Natural killer cell treated with Interleukin-12 subunit alpha and Interleukin-12 subunit beta and Interleukin-15 and Interleukin-18, amount 100 ng/mL, for 72 hours (primary cell): ENCODE results near the gene ALCAM. TPM values are rescaled to one million over a fixed set of nuclear protein-coding genes. Genes with fewer than 3 reads are reported as not detected.
A peak's percentile ranks its signal among the peaks of the same experiment; 100 is the strongest.

Source experiments
- ATAC-seq, 2 donors: fragments of 150-1000 bp; cut with Tn5 transposase in 1 of 2; sonication (Bioruptor Pico), chemical (Tn5 transposase) in 1 of 2; 2 replicates each; pipeline ENCODE4 v1.10.0; 2021
- DNase-seq: peaks from one replicate; pipeline ENCODE4 v3.0.0; 2022; ENCODE audit warnings: low spot score
- H3K27ac Mint-ChIP-seq, 2 donors: 1 replicate in 1 of 2; 2 replicates in 1 of 2; pipeline ENCODE4 v1.8.0; 2022; ENCODE audit warnings: mixed read lengths in 2 of 2, mild to moderate bottlenecking in 1 of 2, moderate library complexity in 1 of 2
- H3K27me3 Mint-ChIP-seq, 2 donors: 1 replicate in 1 of 2; 2 replicates in 1 of 2; pipeline ENCODE4 v1.8.0; 2022; ENCODE audit warnings: mixed read lengths in 2 of 2
- H3K36me3 Mint-ChIP-seq: one replicate; pipeline ENCODE4 v1.8.0; 2022; ENCODE audit warnings: mixed read lengths
- H3K4me1 Mint-ChIP-seq, 2 donors: 1 replicate in 1 of 2; 2 replicates in 1 of 2; pipeline ENCODE4 v1.8.0; 2022; ENCODE audit warnings: low read depth in 2 of 2, mixed read lengths in 2 of 2, mild to moderate bottlenecking in 1 of 2
- H3K4me3 Mint-ChIP-seq: one replicate; pipeline ENCODE4 v1.8.0; 2022; ENCODE audit warnings: mixed read lengths
- H3K9me3 Mint-ChIP-seq: 2 replicates; pipeline ENCODE4 v1.8.0; 2022; ENCODE audit warnings: mixed read lengths
- total RNA-seq, 2 donors: library from RNA; stranded (reverse); gene quantifications; one replicate each; pipeline ENCODE4 v1.2.3, GENCODE V29; 2022

ALCAM gene
- total RNA-seq, 2 donors from 2014 or later, result 8.0 to 9.0 TPM

- Mint-ChIP-seq H3K9me3 (no peaks in the 10 kb centered on the region), H3K27me3 (peaks cover 24 to 34% of the 10 kb centered on the region in 2 donors), H3K27ac (no peak overlapping the region), H3K36me3 (no peaks in the 10 kb centered on the region), H3K4me1 (peaks cover 39% of the 10 kb centered on the region in 2 donors), H3K4me3 (peak overlapping the region; percentile 40)
- DNase-seq (no peak), ATAC-seq (no peak)
Measured at GRCh38 chr3:105365081-105365390, 1.7 kb upstream of the ALCAM start.

GRCh38 chr3:105365391-105366325 lies 1.1 kb upstream of the ALCAM start:
- DNase-seq, result no peak
- no peaks in the 10 kb centered on the region for H3K36me3 Mint-ChIP-seq
- H3K4me1 Mint-ChIP-seq, result peaks cover 39 to 40% of the 10 kb centered on the region in 2 donors
- peaks cover 24 to 34% of the 10 kb centered on the region in 2 donors for H3K27me3 Mint-ChIP-seq
- ATAC-seq, result no peak
- H3K9me3 Mint-ChIP-seq, result no peaks in the 10 kb centered on the region
- peak overlapping the region in 1 of 2 donors; percentile 99 for H3K27ac Mint-ChIP-seq
- peak overlapping the region; percentile 96 for H3K4me3 Mint-ChIP-seq

DNA sequence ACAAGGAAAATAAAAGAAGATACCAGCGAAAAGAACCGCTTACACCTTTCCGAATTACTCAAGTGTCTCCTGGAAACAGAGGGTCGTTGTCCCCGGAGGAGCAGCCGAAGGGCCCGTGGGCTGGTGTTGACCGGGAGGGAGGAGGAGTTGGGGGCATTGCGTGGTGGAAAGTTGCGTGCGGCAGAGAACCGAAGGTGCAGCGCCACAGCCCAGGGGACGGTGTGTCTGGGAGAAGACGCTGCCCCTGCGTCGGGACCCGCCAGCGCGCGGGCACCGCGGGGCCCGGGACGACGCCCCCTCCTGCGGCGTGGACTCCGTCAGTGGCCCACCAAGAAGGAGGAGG lies 325 bp downstream of the ALCAM start:
- DNase-seq (no peak), ATAC-seq (peak in 1 of 2 donors; percentile 8)
- no peaks in the 10 kb centered on the region for H3K9me3 Mint-ChIP-seq
- no peaks in the 10 kb centered on the region for H3K36me3 Mint-ChIP-seq
- peaks cover 23 to 28% of the 10 kb centered on the region in 2 donors for H3K27me3 Mint-ChIP-seq
- peak overlapping the region; percentile 96 for H3K4me3 Mint-ChIP-seq
- peaks cover 39 to 40% of the 10 kb centered on the region in 2 donors for H3K4me1 Mint-ChIP-seq
- H3K27ac Mint-ChIP-seq, result peak overlapping the region; percentile 43 to 99

DNA sequence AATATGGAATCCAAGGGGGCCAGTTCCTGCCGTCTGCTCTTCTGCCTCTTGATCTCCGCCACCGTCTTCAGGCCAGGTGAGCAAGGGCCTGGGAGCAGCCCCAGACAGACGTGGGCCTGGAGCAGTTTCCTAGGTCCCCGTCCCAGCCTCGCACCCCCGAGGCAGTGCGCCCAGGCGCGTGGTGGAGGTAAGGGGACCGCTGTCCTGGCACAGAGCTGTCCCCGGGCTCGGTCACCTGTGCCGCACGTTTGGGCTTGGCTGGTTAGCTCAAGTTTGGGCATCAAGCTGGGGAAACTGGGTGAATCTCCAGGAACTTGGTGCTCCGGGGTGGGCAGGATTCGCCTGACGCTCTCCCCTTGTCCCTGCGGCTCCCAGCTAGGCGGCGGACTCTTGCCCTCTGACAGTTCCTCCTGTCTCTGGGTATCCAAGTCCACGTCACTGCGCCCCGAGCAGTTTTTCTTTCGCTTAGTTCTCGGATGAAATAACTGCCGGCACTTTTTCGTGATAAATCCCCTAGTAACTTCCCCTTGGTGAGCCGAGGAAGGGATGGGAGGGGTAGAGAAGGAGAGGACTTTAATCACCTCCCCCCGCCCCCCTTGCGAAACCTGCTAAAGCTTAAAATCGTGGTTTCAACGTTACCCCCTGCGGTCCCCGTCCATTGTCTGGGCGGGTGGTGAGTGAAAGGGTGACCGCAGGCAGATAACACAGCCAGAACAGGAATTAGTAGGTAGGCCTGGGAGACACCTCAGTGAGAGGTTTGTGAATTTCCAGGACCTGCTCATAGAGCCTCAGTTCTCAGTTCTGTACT lies 901 bp downstream of the ALCAM start:
- Mint-ChIP-seq H3K9me3 (no peaks in the 10 kb centered on the region), H3K27ac (peak overlapping the region; percentile 80 to 99), H3K4me1 (peaks cover 39 to 40% of the 10 kb centered on the region in 2 donors), H3K4me3 (peak overlapping the region; percentile 96), H3K27me3 (peaks cover 23 to 28% of the 10 kb centered on the region in 2 donors), H3K36me3 (no peaks in the 10 kb centered on the region)
- DNase-seq (peak; percentile 85), ATAC-seq (peak; percentile 54 to 78)

DNA sequence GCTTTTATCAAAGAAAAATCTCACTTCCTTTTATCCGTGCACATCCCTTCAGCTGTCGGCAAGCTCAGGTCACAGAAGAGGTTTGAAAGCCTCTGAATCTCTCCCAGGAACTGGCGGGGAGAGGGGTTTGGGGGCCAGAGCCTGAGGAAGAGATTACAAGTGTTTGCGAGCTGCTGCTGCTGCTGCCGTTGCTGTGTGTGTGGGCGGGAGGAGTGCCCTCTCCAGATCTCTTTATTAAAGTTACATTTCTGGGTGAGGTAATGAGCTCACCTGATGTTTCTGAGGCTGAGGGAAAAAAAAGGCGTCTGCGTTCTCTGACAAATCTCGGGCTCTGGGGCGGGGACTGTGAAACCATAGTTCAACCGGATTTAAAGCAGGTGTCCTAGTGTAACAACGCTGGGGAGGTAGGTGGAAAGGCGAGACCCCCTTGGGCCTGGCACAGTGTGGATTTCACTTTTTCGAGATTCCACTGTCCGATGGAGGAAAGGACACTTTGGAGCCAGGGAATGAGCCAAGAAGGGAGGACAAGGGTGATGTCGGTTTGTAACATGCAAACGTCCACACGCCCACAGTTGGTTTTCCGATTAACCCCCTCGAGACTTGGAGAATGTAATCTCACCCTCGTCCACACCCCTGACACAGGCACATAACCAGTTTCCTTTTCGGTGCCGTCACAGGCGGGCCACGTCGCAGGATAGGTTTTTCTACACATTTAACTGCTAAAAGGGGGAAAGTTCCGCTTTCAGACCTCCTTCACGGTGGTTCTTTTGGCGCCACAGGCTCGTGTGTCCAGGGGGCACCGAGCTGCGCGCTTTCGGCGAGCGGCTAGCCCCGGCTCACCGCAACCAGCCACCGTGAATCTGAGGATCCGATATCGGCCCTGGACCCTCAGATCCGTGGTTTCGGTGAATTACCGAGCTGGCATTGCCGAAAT lies 2.1 kb downstream of the ALCAM start:
- H3K36me3 Mint-ChIP-seq, result no peaks in the 10 kb centered on the region
- H3K4me3 Mint-ChIP-seq, result peak overlapping the region; percentile 96
- no peaks in the 10 kb centered on the region for H3K9me3 Mint-ChIP-seq
- H3K27me3 Mint-ChIP-seq, result peaks cover 20 to 22% of the 10 kb centered on the region in 2 donors
- DNase-seq, result peak; percentile 70
- H3K4me1 Mint-ChIP-seq, result peaks cover 39 to 40% of the 10 kb centered on the region in 2 donors
- peak overlapping the region; percentile 80 to 99 for H3K27ac Mint-ChIP-seq
- peak; percentile 24 to 39 for ATAC-seq

GRCh38 chr3:105369500-105370371 lies 3.0 kb downstream of the ALCAM start:
- H3K27me3 Mint-ChIP-seq, result peaks cover 13 to 19% of the 10 kb centered on the region in 2 donors
- peak overlapping the region; percentile 80 to 99 for H3K27ac Mint-ChIP-seq
- DNase-seq, result peak; percentile 63
- no peaks in the 10 kb centered on the region for H3K9me3 Mint-ChIP-seq
- H3K36me3 Mint-ChIP-seq, result no peaks in the 10 kb centered on the region
- H3K4me1 Mint-ChIP-seq, result peaks cover 38 to 40% of the 10 kb centered on the region in 2 donors
- peak in 1 of 2 donors; percentile 15 for ATAC-seq
- peak overlapping the region; percentile 96 for H3K4me3 Mint-ChIP-seq

DNA sequence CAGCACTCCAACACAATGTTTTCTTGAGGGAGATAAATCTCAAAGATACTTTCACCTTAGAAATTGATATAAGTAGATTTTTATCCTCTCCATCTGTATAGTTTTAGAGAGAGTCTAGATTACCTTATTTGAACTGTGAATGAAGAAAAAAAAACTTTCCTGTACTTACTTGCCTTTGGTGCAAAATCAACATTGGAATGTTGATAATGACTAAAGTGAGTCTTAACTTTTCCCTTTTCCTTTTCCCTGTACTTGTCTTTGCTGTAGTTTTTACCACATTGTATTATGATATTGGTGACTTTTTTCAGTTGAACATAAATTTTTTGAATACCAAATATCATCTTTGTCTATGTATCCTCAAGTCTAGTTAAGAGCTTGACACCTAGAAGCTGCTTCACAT lies 6.7 kb downstream of the ALCAM start:
- Mint-ChIP-seq H3K4me1 (peaks cover 17 to 18% of the 10 kb centered on the region in 2 donors), H3K36me3 (no peaks in the 10 kb centered on the region), H3K27ac (no peak overlapping the region), H3K27me3 (peaks cover 0 to 5% of the 10 kb centered on the region in 2 donors), H3K9me3 (no peaks in the 10 kb centered on the region), H3K4me3 (no peak overlapping the region)
- DNase-seq (no peak), ATAC-seq (no peak)

- Mint-ChIP-seq H3K4me3 (no peak overlapping the region), H3K27ac (no peak overlapping the region), H3K36me3 (no peaks in the 10 kb centered on the region), H3K27me3 (peaks cover 0 to 3% of the 10 kb centered on the region in 2 donors), H3K9me3 (no peaks in the 10 kb centered on the region), H3K4me1 (peaks cover 0 to 3% of the 10 kb centered on the region in 2 donors)
- DNase-seq, result no peak
- ATAC-seq, result no peak
Measured at GRCh38 chr3:105375750-105376511, 9.2 kb downstream of the ALCAM start.

DNA sequence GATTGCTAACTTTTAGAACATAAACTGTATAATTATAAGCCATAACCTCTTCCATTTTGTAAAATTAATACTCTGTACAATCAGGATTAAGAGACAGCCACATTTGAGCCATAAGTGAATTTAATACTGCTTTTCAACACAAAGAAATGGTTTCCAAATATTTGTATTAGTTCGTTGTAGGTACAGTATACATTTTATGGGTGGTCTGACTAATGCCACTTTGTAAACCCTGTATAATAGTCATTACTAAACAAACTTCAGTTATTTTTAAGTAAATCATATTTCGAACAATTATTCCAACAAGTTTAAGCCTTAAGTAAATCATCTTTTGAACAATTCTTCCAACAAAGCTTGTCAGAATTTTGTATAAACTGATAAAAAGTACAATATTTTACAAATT lies 11.0 kb downstream of the ALCAM start:
- no peaks in the 10 kb centered on the region for H3K36me3 Mint-ChIP-seq
- H3K27ac Mint-ChIP-seq, result no peak overlapping the region
- H3K9me3 Mint-ChIP-seq, result no peaks in the 10 kb centered on the region
- H3K4me3 Mint-ChIP-seq, result no peak overlapping the region
- peaks cover 0 to 3% of the 10 kb centered on the region in 2 donors for H3K4me1 Mint-ChIP-seq
- H3K27me3 Mint-ChIP-seq, result no peaks in the 10 kb centered on the region
- ATAC-seq, result no peak
- DNase-seq, result no peak

GRCh38 chr3:105385179-105385578 lies 18.5 kb downstream of the ALCAM start:
- H3K27ac Mint-ChIP-seq, result no peak overlapping the region

DNA sequence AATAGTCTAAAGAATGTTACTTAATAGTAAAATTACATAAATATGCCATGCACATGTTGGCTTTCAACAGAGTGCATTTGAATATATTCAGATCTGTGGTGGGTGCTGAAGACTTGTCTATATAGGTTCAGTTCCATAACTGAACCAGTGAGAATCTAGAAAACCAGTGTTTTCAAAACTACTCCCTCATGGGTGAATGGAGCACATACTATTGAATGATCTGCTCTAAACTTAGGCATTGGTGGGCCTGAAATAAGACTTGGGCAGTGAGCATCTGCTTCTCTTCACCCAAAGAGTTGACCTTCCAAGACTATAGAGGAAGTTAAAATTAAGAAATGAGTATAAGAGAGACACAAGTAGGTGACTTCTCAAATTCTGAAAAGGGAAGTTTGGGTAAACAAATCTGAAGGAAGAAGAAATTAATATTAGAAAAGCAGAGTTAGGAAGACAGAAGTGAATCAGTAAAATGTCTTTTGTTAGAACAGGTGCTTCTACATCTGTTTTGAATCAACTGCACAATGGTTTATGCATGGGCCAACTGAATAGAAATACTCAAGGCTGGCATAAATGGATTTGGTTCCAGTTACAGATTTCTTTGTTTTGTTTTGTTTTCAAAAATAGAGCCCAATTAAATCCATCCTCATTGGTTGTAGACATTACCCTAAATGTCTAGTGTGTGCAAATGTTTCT lies 19.3 kb downstream of the ALCAM start:
- Mint-ChIP-seq H3K27ac (no peak overlapping the region), H3K4me3 (no peak overlapping the region), H3K36me3 (peaks cover 6% of the 10 kb centered on the region), H3K27me3 (peaks cover 0 to 4% of the 10 kb centered on the region in 2 donors), H3K9me3 (peaks cover 8% of the 10 kb centered on the region), H3K4me1 (no peaks in the 10 kb centered on the region)
- ATAC-seq, result no peak
- DNase-seq, result no peak

More at GRCh38 chr3:105385179-105385578, 18.5 kb downstream of the ALCAM start:
- DNase-seq, result no peak
- no peaks in the 10 kb centered on the region for H3K36me3 Mint-ChIP-seq
- H3K4me1 Mint-ChIP-seq, result no peaks in the 10 kb centered on the region
- H3K27me3 Mint-ChIP-seq, result peaks cover 0 to 4% of the 10 kb centered on the region in 2 donors
- H3K4me3 Mint-ChIP-seq, result no peak overlapping the region
- ATAC-seq, result no peak
- H3K9me3 Mint-ChIP-seq, result peaks cover 7% of the 10 kb centered on the region
